Brain microvascular endothelial cell (primary cell): Measurements from ENCODE around the gene UPF1.

Experiments used
- DNase-seq: peaks from one replicate; pipeline ENCODE4 v3.0.0-alpha.2; 2020
- H3K27ac ChIP-seq: fragments of 250-450 bp; sonication (Bioruptor Pico); 2 replicates; pipeline ENCODE4 v1.5.1; 2020; ENCODE audit warnings: mild to moderate bottlenecking, moderate library complexity
- H3K27me3 ChIP-seq: fragments of 250-450 bp; sonication (Bioruptor Pico); replicated peaks from 2 replicates; pipeline ENCODE4 v1.5.1; 2020; ENCODE audit warnings: mild to moderate bottlenecking
- H3K36me3 ChIP-seq: fragments of 250-450 bp; sonication (Bioruptor Pico); replicated peaks from 2 replicates; pipeline ENCODE4 v1.5.1; 2020; ENCODE audit warnings: mild to moderate bottlenecking
- H3K4me3 ChIP-seq: 2 replicates; pipeline ENCODE4 v1.5.1; 2011; ENCODE audit warnings: low read depth, mild to moderate bottlenecking, control low read depth, low read length, moderate library complexity
- CTCF ChIP-seq: IDR thresholded peaks from 2 replicates; pipeline ENCODE4 v1.5.1; 2011; ENCODE audit warnings: low read depth, mild to moderate bottlenecking, moderate library complexity, low read length, control low read depth, inconsistent platforms; ENCODE audit errors: missing control alignments
- in situ Hi-C: cut with HindIII; loops from 2 replicates; pipeline ENCODE4 v1.10.0; 2017; ENCODE audit warnings: low sequenced_read_pairs, low pct_ligation_motif_present

Gene UPF1

GRCh38 chr19:18845961-18846360 is 14.2 kb downstream of the UPF1 start:
- no peak for DNase-seq
- Histone ChIP-seq H3K36me3 (peaks cover 21% of the 10 kb centered on the region), H3K27me3 (no peaks in the 10 kb centered on the region), H3K4me3 (no peak overlapping the region), H3K27ac (no peak overlapping the region)
- TF ChIP-seq CTCF: no peak
- in situ Hi-C loops: no loop called here

GRCh38 chr19:18846862-18847548 is 15.2 kb downstream of the UPF1 start:
- H3K27ac ChIP-seq: no peak overlapping the region
- TF ChIP-seq CTCF: peak; percentile 96
- peak; percentile 54 for DNase-seq
- H3K36me3 ChIP-seq: peaks cover 31% of the 10 kb centered on the region
- in situ Hi-C loops: no loop called here
- H3K27me3 ChIP-seq: no peaks in the 10 kb centered on the region
- H3K4me3 ChIP-seq: no peak overlapping the region

- no peak for TF ChIP-seq CTCF
- Histone ChIP-seq H3K36me3 (peaks cover 37% of the 10 kb centered on the region), H3K27ac (no peak overlapping the region), H3K27me3 (no peaks in the 10 kb centered on the region), H3K4me3 (no peak overlapping the region)
- in situ Hi-C loops: no loop called here
- DNase-seq: no peak
Observed at GRCh38 chr19:18847549-18848463, 16.0 kb downstream of the UPF1 start.

- in situ Hi-C loops: no loop called here
- Histone ChIP-seq H3K36me3 (peaks cover 50% of the 10 kb centered on the region), H3K27me3 (no peaks in the 10 kb centered on the region), H3K27ac (peak overlapping the region; percentile 48), H3K4me3 (no peak overlapping the region)
- no peak for TF ChIP-seq CTCF
- peak; percentile 30 for DNase-seq
Observed at GRCh38 chr19:18848878-18849661, 17.3 kb downstream of the UPF1 start.

- Histone ChIP-seq H3K27me3 (no peaks in the 10 kb centered on the region), H3K36me3 (peaks cover 58% of the 10 kb centered on the region), H3K4me3 (no peak overlapping the region), H3K27ac (peak overlapping the region; percentile 48)
- in situ Hi-C loops: loop anchor here (25.0 kb wide), 1 partner anchor 263 kb away; the partner anchor contains the start of gene REX1BD
- TF ChIP-seq CTCF: no peak
- DNase-seq: no peak
Observed at GRCh38 chr19:18849838-18850400, 18.2 kb downstream of the UPF1 start.
